WTC11 (cell line): ENCODE measurements around the gene GUCY2D.

Source experiments
- ARID4B ChIP-seq: sonication (generic); formaldehyde crosslinking; IDR thresholded peaks from 2 replicates; pipeline ENCODE4 v1.8.0; 2023; ENCODE audit warnings: missing genetic modification reagents, mild to moderate bottlenecking, borderline replicate concordance
- CTCF ChIP-seq: fragments of 200-600 bp; IDR thresholded peaks from 2 replicates; pipeline ENCODE4 v1.8.0; 2022; ENCODE audit warnings: antibody characterized with exemption
- EMX1 ChIP-seq: fragments of 250-450 bp; sonication (Bioruptor Pico); IDR thresholded peaks from 2 replicates; pipeline ENCODE4 v1.8.0; 2021; ENCODE audit warnings: mild to moderate bottlenecking
- FOXK1 ChIP-seq: sonication (generic); formaldehyde crosslinking; IDR thresholded peaks from 2 replicates; pipeline ENCODE4 v1.8.0; 2022; ENCODE audit warnings: mild to moderate bottlenecking, moderate library complexity, missing genetic modification reagents
- MLX ChIP-seq: sonication (generic); formaldehyde crosslinking; IDR thresholded peaks from 2 replicates; pipeline ENCODE4 v1.8.1; 2023; ENCODE audit warnings: mild to moderate bottlenecking, missing genetic modification reagents, moderate library complexity
- NFE2L1 ChIP-seq: sonication (generic); formaldehyde crosslinking; IDR thresholded peaks from 2 replicates; pipeline ENCODE4 v1.8.1; 2023; ENCODE audit warnings: missing genetic modification reagents
- ZNF423 ChIP-seq: fragments of 250-450 bp; sonication (Bioruptor Pico); IDR thresholded peaks from 2 replicates; pipeline ENCODE4 v2.1.2; 2022; ENCODE audit warnings: mild to moderate bottlenecking, moderate library complexity
- TF ChIP-seq, protein P1 (sequence below): sonication (generic); formaldehyde crosslinking; IDR thresholded peaks from 2 replicates; pipeline ENCODE4 v1.8.0; 2022; ENCODE audit warnings: mild to moderate bottlenecking, missing genetic modification reagents

- TF ChIP-seq NFE2L1 (CRISPR knock-in tag) (no peak), CTCF (no peak), EMX1 (CRISPR knock-in tag) (no peak), MLX (CRISPR knock-in tag) (no peak), ARID4B (no peak), FOXK1 (no peak), ZNF423 (CRISPR knock-in tag) (no peak)
- TF ChIP-seq, protein P1, sequence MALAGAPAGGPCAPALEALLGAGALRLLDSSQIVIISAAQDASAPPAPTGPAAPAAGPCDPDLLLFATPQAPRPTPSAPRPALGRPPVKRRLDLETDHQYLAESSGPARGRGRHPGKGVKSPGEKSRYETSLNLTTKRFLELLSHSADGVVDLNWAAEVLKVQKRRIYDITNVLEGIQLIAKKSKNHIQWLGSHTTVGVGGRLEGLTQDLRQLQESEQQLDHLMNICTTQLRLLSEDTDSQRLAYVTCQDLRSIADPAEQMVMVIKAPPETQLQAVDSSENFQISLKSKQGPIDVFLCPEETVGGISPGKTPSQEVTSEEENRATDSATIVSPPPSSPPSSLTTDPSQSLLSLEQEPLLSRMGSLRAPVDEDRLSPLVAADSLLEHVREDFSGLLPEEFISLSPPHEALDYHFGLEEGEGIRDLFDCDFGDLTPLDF (CRISPR knock-in tag): no peak
These were observed at the start of gene GUCY2D for GRCh38 chr17:8001976-8002720.
